Keratinocyte (primary cell): ENCODE results near the gene F2RL2. TPM values are rescaled to one million over a fixed set of nuclear protein-coding genes. Genes with fewer than 3 reads are reported as not detected.

ENCODE experiments used
- DNase-seq: peaks from one replicate; pipeline ENCODE4 v3.0.0-alpha.2; 2011; ENCODE audit warnings: low read depth, missing footprints, low spot score
- FAIRE-seq: peaks from 2 replicates; lab custom pipeline; 2011; peaks lifted over from hg19 to GRCh38; lab: Jason Lieb, UNC
- H2AFZ ChIP-seq: 2 replicates; pipeline ENCODE4 v1.6.0; 2012; ENCODE audit warnings: low read length, control low read depth, inconsistent platforms; ENCODE audit not compliant: control insufficient read depth
- H3K27ac ChIP-seq: 2 replicates; pipeline ENCODE4 v1.5.1; 2011; ENCODE audit warnings: low read length; ENCODE audit not compliant: control insufficient read depth, insufficient read depth
- H3K27me3 ChIP-seq: 3 replicates; pipeline ENCODE4 v1.6.0; 2011; ENCODE audit warnings: low read length; ENCODE audit not compliant: control insufficient read depth, insufficient read depth; ENCODE audit errors: extremely low read depth
- H3K36me3 ChIP-seq, 2 experiments: 2 replicates in 1 of 2; 3 replicates in 1 of 2; pipeline ENCODE4 v1.5.1; 2011; ENCODE audit warnings: low read length in 2 of 2, mild to moderate bottlenecking in 1 of 2; ENCODE audit not compliant: control insufficient read depth in 2 of 2, insufficient read depth in 2 of 2; ENCODE audit errors: extremely low read depth in 1 of 2
- H3K4me1 ChIP-seq: 3 replicates; pipeline ENCODE4 v1.5.1; 2011; ENCODE audit warnings: low read length; ENCODE audit not compliant: control insufficient read depth, insufficient read depth; ENCODE audit errors: extremely low read depth
- H3K4me2 ChIP-seq: 3 replicates; pipeline ENCODE4 v1.6.0; 2011; ENCODE audit warnings: low read depth, low read length; ENCODE audit not compliant: control insufficient read depth, insufficient read depth; ENCODE audit errors: extremely low read depth
- H3K4me3 ChIP-seq, 3 experiments: fragments of 200-600 bp in 1 of 3; sonication (generic) in 1 of 3; 2 replicates in 2 of 3; 3 replicates in 1 of 3; pipeline ENCODE4 v1.5.1; 2011 to 2016; ENCODE audit warnings: low read length in 3 of 3, mild to moderate bottlenecking in 3 of 3, control low read depth in 2 of 3, inconsistent platforms in 1 of 3, low read depth in 1 of 3, mixed read lengths in 1 of 3, mixed run types in 1 of 3, moderate library complexity in 1 of 3; ENCODE audit not compliant: control insufficient read depth in 2 of 3, insufficient read depth in 2 of 3; ENCODE audit errors: extremely low read depth in 1 of 3
- H3K79me2 ChIP-seq: 2 replicates; pipeline ENCODE4 v1.6.0; 2012; ENCODE audit warnings: low read length; ENCODE audit not compliant: control insufficient read depth, insufficient read depth
- H3K9ac ChIP-seq: 3 replicates; pipeline ENCODE4 v1.6.0; 2011; ENCODE audit warnings: low read length; ENCODE audit not compliant: control insufficient read depth, insufficient read depth; ENCODE audit errors: extremely low read depth
- H3K9me1 ChIP-seq: 3 replicates; pipeline ENCODE4 v1.6.0; 2011; ENCODE audit warnings: low read length; ENCODE audit not compliant: control insufficient read depth, insufficient read depth; ENCODE audit errors: extremely low read depth
- H3K9me3 ChIP-seq: 2 replicates; pipeline ENCODE4 v1.5.1; 2012; ENCODE audit warnings: low read depth, low read length; ENCODE audit not compliant: control insufficient read depth
- H4K20me1 ChIP-seq: 3 replicates; pipeline ENCODE4 v1.6.0; 2011; ENCODE audit warnings: low read length; ENCODE audit not compliant: control insufficient read depth, insufficient read depth; ENCODE audit errors: extremely low read depth
- CTCF ChIP-seq, 3 experiments: IDR thresholded peaks in 1 of 3; conservative IDR thresholded peaks in 1 of 3; optimal IDR thresholded peaks in 1 of 3; 2 replicates in 2 of 3; 3 replicates in 1 of 3; pipeline versions ENCODE3 to v1.5.1; 2011; ENCODE audit warnings: low read length in 3 of 3, mild to moderate bottlenecking in 3 of 3, moderate library complexity in 2 of 3, control low read depth in 1 of 3, inconsistent platforms in 1 of 3; ENCODE audit not compliant: insufficient read depth in 2 of 3; ENCODE audit errors: extremely low read depth in 1 of 3
- EZH2 ChIP-seq: IDR thresholded peaks from one replicate; pipeline ENCODE4 v1.6.1; 2012; ENCODE audit warnings: inconsistent platforms, mild to moderate bottlenecking, low read length, moderate library complexity
- dilution Hi-C: fragments of 300-500 bp; cut with MboI; formaldehyde crosslinking; loops from one replicate; pipeline ENCODE4 v1.7.0; 2020; ENCODE audit warnings: low sequenced_read_pairs; ENCODE audit not compliant: extremely low pct_ligation_motif_present
- polyA plus RNA-seq, 5 experiments: library from polyadenylated mRNA; depleted of rRNA in 3 of 5; stranded (reverse) in 3 of 5; stranded (forward) in 1 of 5; unstranded in 1 of 5; fragments of >200 nt; gene quantifications; 1 replicate in 1 of 5; 2 replicates in 3 of 5; 3 replicates in 1 of 5; pipeline versions ENCODE4 v1.2.1 to v1.2.3, GENCODE V29; 2011 to 2012; ENCODE audit warnings: missing spikeins in 2 of 5, low read depth in 1 of 5, low replicate concordance in 1 of 5

The F2RL2 gene
- polyA plus RNA-seq, 1 donor (not counting 4 experiments of a cell fraction or from before 2014, with no cell fraction given): not detected

DNA sequence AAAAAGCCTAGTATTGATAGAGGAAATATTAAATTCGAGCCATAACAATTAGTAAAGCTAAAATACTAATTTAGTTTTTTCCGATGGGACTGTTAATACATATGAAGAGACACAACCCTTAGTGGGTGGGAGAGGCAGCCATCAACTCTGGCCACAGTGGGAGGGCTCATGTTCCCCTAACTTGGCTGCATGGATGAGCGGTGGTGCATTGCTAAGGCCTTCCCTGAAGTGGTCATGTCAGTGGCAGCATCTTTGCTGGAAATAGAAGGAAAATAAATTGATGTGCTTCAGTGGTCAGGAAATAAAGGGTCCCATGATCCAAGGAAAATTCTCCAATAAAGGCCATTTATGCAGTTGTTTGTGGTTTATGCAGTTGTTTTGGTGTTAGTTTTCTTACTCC, 33.9 kb upstream of the F2RL2 start:
- no peak overlapping the region for H3K4me3 ChIP-seq
- no peaks in the 10 kb centered on the region for H3K27me3 ChIP-seq
- dilution Hi-C loops: no loop called here
- H3K4me1 ChIP-seq: no peaks in the 10 kb centered on the region
- H3K9me3 ChIP-seq: no peaks in the 10 kb centered on the region
- H3K79me2 ChIP-seq: no peaks in the 10 kb centered on the region
- H4K20me1 ChIP-seq: no peaks in the 10 kb centered on the region
- no peak overlapping the region for H2AFZ ChIP-seq
- no peak overlapping the region for H3K4me2 ChIP-seq
- no peaks in the 10 kb centered on the region for H3K36me3 ChIP-seq
- no peak for TF ChIP-seq CTCF (optimal IDR thresholded peaks at IDR 0.05 in 1 of 3, IDR thresholded peaks at IDR 0.05 in 1 of 3, conservative IDR thresholded peaks at IDR 0.05 in 1 of 3; ENCODE audit: extremely low read depth in 1 of 3, insufficient read depth in 2 of 3, low read length in 3 of 3)
- no peak for TF ChIP-seq EZH2
- no peak overlapping the region for H3K9ac ChIP-seq
- H3K27ac ChIP-seq: no peak overlapping the region
- no peaks in the 10 kb centered on the region for H3K9me1 ChIP-seq
- DNase-seq: no peak
- no peak for FAIRE-seq

GRCh38 chr5:76652809-76653414, 29.7 kb upstream of the F2RL2 start:
- dilution Hi-C loops: no loop called here
- FAIRE-seq: no peak
- Histone ChIP-seq H3K36me3 (no peaks in the 10 kb centered on the region), H3K9ac (no peak overlapping the region), H2AFZ (no peak overlapping the region), H3K79me2 (no peaks in the 10 kb centered on the region), H3K9me3 (peaks cover 4% of the 10 kb centered on the region), H3K4me3 (no peak overlapping the region), H4K20me1 (no peaks in the 10 kb centered on the region), H3K4me2 (no peak overlapping the region), H3K27ac (no peak overlapping the region), H3K4me1 (no peaks in the 10 kb centered on the region), H3K27me3 (no peaks in the 10 kb centered on the region), H3K9me1 (no peaks in the 10 kb centered on the region)
- no peak for DNase-seq
- TF ChIP-seq CTCF (optimal IDR thresholded peaks at IDR 0.05 in 1 of 3, IDR thresholded peaks at IDR 0.05 in 1 of 3, conservative IDR thresholded peaks at IDR 0.05 in 1 of 3; ENCODE audit: extremely low read depth in 1 of 3, insufficient read depth in 2 of 3, low read length in 3 of 3): no peak
- no peak for TF ChIP-seq EZH2
